ENCODE measurements around the gene ELL. TPM values are rescaled to one million over a fixed set of nuclear protein-coding genes. Genes with fewer than 3 reads are reported as not detected.

ELL gene
- total and polyA plus RNA-seq, 3 experiments from 2014 or later: 22.1 to 25.5 (median 24.4) TPM

- Histone ChIP-seq H3K36me3 (ENCODE audit: insufficient read depth, low read length) (no peaks in the 10 kb centered on the region), H3K9me3 (ENCODE audit: low read length) (no peaks in the 10 kb centered on the region), H3K4me3 (ENCODE audit: low read length) (no peak overlapping the region), H3K27ac (ENCODE audit: low read depth, low read length) (no peak overlapping the region), H3K27me3 (ENCODE audit: insufficient read depth, low read length, poor library complexity, severe bottlenecking) (no peaks in the 10 kb centered on the region), H3K4me1 (ENCODE audit: insufficient read depth, low read length) (peaks cover 97% of the 10 kb centered on the region)
- Mint-ChIP-seq H3K9me3 (no peaks in the 10 kb centered on the region), H3K27ac (peak overlapping the region; percentile 78 to 100 (median 96)), H3K36me3 (peaks cover 0 to 2% (median 0%) of the 10 kb centered on the region in 3 donors), H3K4me3 (peak overlapping the region; percentile 27 to 81 (median 52)), H3K27me3 (peaks cover 0 to 4% of the 10 kb centered on the region in 2 donors), H3K4me1 (peaks cover 87 to 100% (median 93%) of the 10 kb centered on the region in 3 donors)
- DNase-seq: no peak
- POLR2A ChIA-PET: interaction anchor here (0.7 to 1.1 kb wide), 2 partner anchors 15 to 86 kb away, joined by 3 to 5 read pairs; no protein-coding TSS in a partner anchor
- CTCF ChIA-PET: interaction anchor here (1.3 to 9.7 kb wide), 2 partner anchors 11 to 16 kb away, joined by 3 to 81 read pairs; partner anchors contain the start of gene ELL
Observed at GRCh38 chr19:18503337-18503970, 18.4 kb downstream of the ELL start.

GRCh38 chr19:18502638-18503294, 19.1 kb downstream of the ELL start:
- Histone ChIP-seq H3K4me1 (ENCODE audit: insufficient read depth, low read length) (peaks cover 97% of the 10 kb centered on the region), H3K4me3 (ENCODE audit: low read length) (no peak overlapping the region), H3K27me3 (ENCODE audit: insufficient read depth, low read length, poor library complexity, severe bottlenecking) (no peaks in the 10 kb centered on the region), H3K9me3 (ENCODE audit: low read length) (no peaks in the 10 kb centered on the region), H3K36me3 (ENCODE audit: insufficient read depth, low read length) (no peaks in the 10 kb centered on the region), H3K27ac (ENCODE audit: low read depth, low read length) (no peak overlapping the region)
- Mint-ChIP-seq H3K27me3 (peaks cover 0 to 4% of the 10 kb centered on the region in 2 donors), H3K27ac (peak overlapping the region; percentile 78 to 100 (median 96)), H3K4me1 (peaks cover 90 to 100% (median 95%) of the 10 kb centered on the region in 3 donors), H3K36me3 (peaks cover 0 to 2% (median 0%) of the 10 kb centered on the region in 3 donors), H3K4me3 (peak overlapping the region; percentile 41 to 82 (median 58)), H3K9me3 (no peaks in the 10 kb centered on the region)
- DNase-seq: no peak
- POLR2A ChIA-PET: interaction anchor here (0.7 to 1.1 kb wide), 2 partner anchors 14 to 87 kb away, joined by 3 to 5 read pairs; no protein-coding TSS in a partner anchor
- CTCF ChIA-PET: interaction anchor here (1.3 kb wide), 1 partner anchor 12 kb away, joined by 3 read pairs; no protein-coding TSS in a partner anchor

GRCh38 chr19:18502246-18502637, 19.6 kb downstream of the ELL start:
- CTCF ChIA-PET: no interaction called here
- no peaks in the 10 kb centered on the region for H3K27me3 ChIP-seq (ENCODE audit: insufficient read depth, low read length, poor library complexity, severe bottlenecking)
- Mint-ChIP-seq H3K4me3 (peak overlapping the region; percentile 35 to 82 (median 58)), H3K9me3 (no peaks in the 10 kb centered on the region), H3K4me1 (peaks cover 87 to 98% (median 93%) of the 10 kb centered on the region in 3 donors), H3K27ac (peak overlapping the region; percentile 65 to 100 (median 96)), H3K27me3 (peaks cover 0 to 4% of the 10 kb centered on the region in 2 donors), H3K36me3 (peaks cover 0 to 2% (median 0%) of the 10 kb centered on the region in 3 donors)
- H3K9me3 ChIP-seq (ENCODE audit: low read length): no peaks in the 10 kb centered on the region
- no peak overlapping the region for H3K27ac ChIP-seq (ENCODE audit: low read depth, low read length)
- peaks cover 97% of the 10 kb centered on the region for H3K4me1 ChIP-seq (ENCODE audit: insufficient read depth, low read length)
- H3K36me3 ChIP-seq (ENCODE audit: insufficient read depth, low read length): no peaks in the 10 kb centered on the region
- POLR2A ChIA-PET: interaction anchor here (1.0 kb wide), 1 partner anchor 69 kb away, joined by 4 read pairs; no protein-coding TSS in a partner anchor
- DNase-seq: peak in 1 of 5 donors; percentile 37
- H3K4me3 ChIP-seq (ENCODE audit: low read length): no peak overlapping the region

- Histone ChIP-seq H3K36me3 (ENCODE audit: insufficient read depth, low read length) (no peaks in the 10 kb centered on the region), H3K4me1 (ENCODE audit: insufficient read depth, low read length) (peaks cover 97% of the 10 kb centered on the region), H3K4me3 (ENCODE audit: low read length) (no peak overlapping the region), H3K27ac (ENCODE audit: low read depth, low read length) (no peak overlapping the region), H3K9me3 (ENCODE audit: low read length) (no peaks in the 10 kb centered on the region), H3K27me3 (ENCODE audit: insufficient read depth, low read length, poor library complexity, severe bottlenecking) (no peaks in the 10 kb centered on the region)
- no peak for DNase-seq
- peaks cover 0 to 2% (median 0%) of the 10 kb centered on the region in 3 donors for H3K36me3 Mint-ChIP-seq
- peaks cover 87 to 98% (median 93%) of the 10 kb centered on the region in 3 donors for H3K4me1 Mint-ChIP-seq
- POLR2A ChIA-PET: interaction anchor here (1.0 kb wide), 1 partner anchor 69 kb away, joined by 4 read pairs; no protein-coding TSS in a partner anchor
- H3K4me3 Mint-ChIP-seq: peak overlapping the region in 6 of 7 donors; percentile 35 to 89 (median 55)
- H3K27ac Mint-ChIP-seq: peak overlapping the region; percentile 65 to 100 (median 96)
- CTCF ChIA-PET: interaction anchor here (0.9 kb wide), 1 partner anchor 15 kb away, joined by 3 read pairs; no protein-coding TSS in a partner anchor
- H3K27me3 Mint-ChIP-seq: peaks cover 0 to 3% of the 10 kb centered on the region in 2 donors
- H3K9me3 Mint-ChIP-seq: no peaks in the 10 kb centered on the region
Observed at GRCh38 chr19:18501832-18502231, 20.0 kb downstream of the ELL start.

- CTCF ChIA-PET: interaction anchor here (0.9 to 1.5 kb wide), 3 partner anchors 10 to 15 kb away, joined by 3 read pairs; no protein-coding TSS in a partner anchor
- DNase-seq: no peak
- H3K9me3 ChIP-seq (ENCODE audit: low read length): no peaks in the 10 kb centered on the region
- Mint-ChIP-seq H3K9me3 (no peaks in the 10 kb centered on the region), H3K4me3 (peak overlapping the region in 6 of 7 donors; percentile 41 to 89 (median 66)), H3K27me3 (peaks cover 0 to 3% of the 10 kb centered on the region in 2 donors), H3K36me3 (peaks cover 0 to 2% (median 0%) of the 10 kb centered on the region in 3 donors), H3K27ac (peak overlapping the region; percentile 65 to 100 (median 96)), H3K4me1 (peaks cover 87 to 98% (median 93%) of the 10 kb centered on the region in 3 donors)
- H3K27me3 ChIP-seq (ENCODE audit: insufficient read depth, low read length, poor library complexity, severe bottlenecking): no peaks in the 10 kb centered on the region
- H3K27ac ChIP-seq (ENCODE audit: low read depth, low read length): peak overlapping the region; percentile 6
- H3K4me3 ChIP-seq (ENCODE audit: low read length): no peak overlapping the region
- POLR2A ChIA-PET: interaction anchor here (1.0 kb wide), 1 partner anchor 70 kb away, joined by 4 read pairs; no protein-coding TSS in a partner anchor
- H3K36me3 ChIP-seq (ENCODE audit: insufficient read depth, low read length): no peaks in the 10 kb centered on the region
- peaks cover 97% of the 10 kb centered on the region for H3K4me1 ChIP-seq (ENCODE audit: insufficient read depth, low read length)
Observed at GRCh38 chr19:18501351-18501750, 20.5 kb downstream of the ELL start.

- peaks cover 97% of the 10 kb centered on the region for H3K4me1 ChIP-seq (ENCODE audit: insufficient read depth, low read length)
- H3K27me3 ChIP-seq (ENCODE audit: insufficient read depth, low read length, poor library complexity, severe bottlenecking): no peaks in the 10 kb centered on the region
- no peak for DNase-seq
- no peaks in the 10 kb centered on the region for H3K36me3 ChIP-seq (ENCODE audit: insufficient read depth, low read length)
- Mint-ChIP-seq H3K27ac (peak overlapping the region; percentile 65 to 100 (median 98)), H3K36me3 (peaks cover 0 to 2% (median 0%) of the 10 kb centered on the region in 3 donors), H3K4me3 (peak overlapping the region; percentile 41 to 89 (median 65)), H3K9me3 (no peaks in the 10 kb centered on the region), H3K4me1 (peaks cover 87 to 98% (median 93%) of the 10 kb centered on the region in 3 donors), H3K27me3 (peaks cover 0 to 3% of the 10 kb centered on the region in 2 donors)
- peak overlapping the region; percentile 6 for H3K27ac ChIP-seq (ENCODE audit: low read depth, low read length)
- ChIA-PET POLR2A (no interaction called here), CTCF (interaction anchor here (0.7 to 1.5 kb wide), 4 partner anchors 11 to 60 kb away, joined by 3 to 4 read pairs (median 3); no protein-coding TSS in a partner anchor)
- H3K9me3 ChIP-seq (ENCODE audit: low read length): no peaks in the 10 kb centered on the region
- no peak overlapping the region for H3K4me3 ChIP-seq (ENCODE audit: low read length)
Observed at GRCh38 chr19:18500799-18501198, 21.1 kb downstream of the ELL start.

GRCh38 chr19:18500376-18500775, 21.5 kb downstream of the ELL start:
- H3K9me3 ChIP-seq (ENCODE audit: low read length): no peaks in the 10 kb centered on the region
- no peaks in the 10 kb centered on the region for H3K27me3 ChIP-seq (ENCODE audit: insufficient read depth, low read length, poor library complexity, severe bottlenecking)
- Mint-ChIP-seq H3K36me3 (peaks cover 0 to 2% (median 0%) of the 10 kb centered on the region in 3 donors), H3K27ac (peak overlapping the region; percentile 65 to 100 (median 98)), H3K4me1 (peaks cover 86 to 98% (median 93%) of the 10 kb centered on the region in 3 donors), H3K27me3 (peaks cover 0 to 3% of the 10 kb centered on the region in 2 donors), H3K4me3 (peak overlapping the region; percentile 37 to 89 (median 52)), H3K9me3 (no peaks in the 10 kb centered on the region)
- DNase-seq: no peak
- no peak overlapping the region for H3K4me3 ChIP-seq (ENCODE audit: low read length)
- ChIA-PET POLR2A (no interaction called here), CTCF (interaction anchor here (0.7 to 1.5 kb wide), 4 partner anchors 11 to 60 kb away, joined by 3 to 4 read pairs (median 3); no protein-coding TSS in a partner anchor)
- H3K4me1 ChIP-seq (ENCODE audit: insufficient read depth, low read length): peaks cover 97% of the 10 kb centered on the region
- H3K36me3 ChIP-seq (ENCODE audit: insufficient read depth, low read length): no peaks in the 10 kb centered on the region
- H3K27ac ChIP-seq (ENCODE audit: low read depth, low read length): no peak overlapping the region
